ENCODE data around the gene PIEZO1.

PIEZO1 gene

DNA sequence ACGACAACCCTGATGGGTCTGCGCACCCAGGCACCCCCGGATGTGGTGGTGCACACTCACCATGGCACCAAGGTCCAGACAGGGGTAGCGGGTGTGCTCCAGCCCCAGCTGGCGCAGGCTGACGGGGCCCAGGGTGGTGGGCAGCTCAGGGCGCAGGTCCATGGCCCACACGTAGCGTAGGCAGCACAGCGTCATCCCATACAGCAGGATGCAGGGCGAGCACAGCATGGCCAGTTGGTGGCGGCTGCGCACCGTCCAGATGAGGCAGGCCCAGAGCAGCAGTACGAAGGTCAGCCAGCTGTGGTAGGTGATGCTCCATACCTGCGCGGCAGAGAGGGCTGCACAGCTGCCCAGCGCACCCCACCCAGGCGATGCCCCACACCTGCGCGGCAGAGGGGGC, 48.9 kb downstream of the PIEZO1 start:
- no peaks in the 10 kb centered on the region for H3K9me3 Mint-ChIP-seq
- H3K27ac Mint-ChIP-seq, result no peak overlapping the region
- no peaks in the 10 kb centered on the region for H3K27me3 Mint-ChIP-seq (ENCODE audit: low read depth)
- no peaks in the 10 kb centered on the region for H3K36me3 Mint-ChIP-seq (ENCODE audit: low read depth)
- H3K4me1 Mint-ChIP-seq, result peaks cover 4% of the 10 kb centered on the region
- TF ChIP-seq, protein P1, sequence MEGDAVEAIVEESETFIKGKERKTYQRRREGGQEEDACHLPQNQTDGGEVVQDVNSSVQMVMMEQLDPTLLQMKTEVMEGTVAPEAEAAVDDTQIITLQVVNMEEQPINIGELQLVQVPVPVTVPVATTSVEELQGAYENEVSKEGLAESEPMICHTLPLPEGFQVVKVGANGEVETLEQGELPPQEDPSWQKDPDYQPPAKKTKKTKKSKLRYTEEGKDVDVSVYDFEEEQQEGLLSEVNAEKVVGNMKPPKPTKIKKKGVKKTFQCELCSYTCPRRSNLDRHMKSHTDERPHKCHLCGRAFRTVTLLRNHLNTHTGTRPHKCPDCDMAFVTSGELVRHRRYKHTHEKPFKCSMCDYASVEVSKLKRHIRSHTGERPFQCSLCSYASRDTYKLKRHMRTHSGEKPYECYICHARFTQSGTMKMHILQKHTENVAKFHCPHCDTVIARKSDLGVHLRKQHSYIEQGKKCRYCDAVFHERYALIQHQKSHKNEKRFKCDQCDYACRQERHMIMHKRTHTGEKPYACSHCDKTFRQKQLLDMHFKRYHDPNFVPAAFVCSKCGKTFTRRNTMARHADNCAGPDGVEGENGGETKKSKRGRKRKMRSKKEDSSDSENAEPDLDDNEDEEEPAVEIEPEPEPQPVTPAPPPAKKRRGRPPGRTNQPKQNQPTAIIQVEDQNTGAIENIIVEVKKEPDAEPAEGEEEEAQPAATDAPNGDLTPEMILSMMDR (IDR thresholded peaks at IDR 0.05; ENCODE audit: unreplicated experiment in 3 of 3), result no peak
- no peak overlapping the region for H3K4me3 Mint-ChIP-seq

DNA sequence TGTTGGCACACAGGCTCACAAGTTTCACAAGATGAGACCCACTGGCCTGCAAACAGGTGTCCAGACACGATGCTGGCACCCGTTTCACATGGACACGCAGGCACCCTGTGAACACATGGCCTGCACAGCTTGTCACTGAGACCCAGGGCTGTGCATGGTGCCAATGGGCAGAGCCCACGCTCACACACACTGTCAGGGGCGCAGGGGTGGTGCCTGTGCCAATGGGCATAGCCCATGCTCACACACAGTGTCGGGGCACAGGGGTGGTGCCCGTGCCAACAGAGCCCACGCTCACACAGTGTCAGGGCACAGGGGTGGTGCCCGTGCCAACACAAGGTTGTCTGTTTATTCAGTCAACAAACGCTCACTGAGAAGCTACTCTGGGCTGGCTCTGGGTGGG, 49.4 kb downstream of the PIEZO1 start:
- Mint-ChIP-seq H3K27me3 (ENCODE audit: low read depth) (no peaks in the 10 kb centered on the region), H3K27ac (no peak overlapping the region), H3K36me3 (ENCODE audit: low read depth) (no peaks in the 10 kb centered on the region), H3K9me3 (no peaks in the 10 kb centered on the region), H3K4me3 (no peak overlapping the region), H3K4me1 (peaks cover 8% of the 10 kb centered on the region)
- TF ChIP-seq, protein P1 (IDR thresholded peaks at IDR 0.05; ENCODE audit: unreplicated experiment in 3 of 3), result no peak

DNA sequence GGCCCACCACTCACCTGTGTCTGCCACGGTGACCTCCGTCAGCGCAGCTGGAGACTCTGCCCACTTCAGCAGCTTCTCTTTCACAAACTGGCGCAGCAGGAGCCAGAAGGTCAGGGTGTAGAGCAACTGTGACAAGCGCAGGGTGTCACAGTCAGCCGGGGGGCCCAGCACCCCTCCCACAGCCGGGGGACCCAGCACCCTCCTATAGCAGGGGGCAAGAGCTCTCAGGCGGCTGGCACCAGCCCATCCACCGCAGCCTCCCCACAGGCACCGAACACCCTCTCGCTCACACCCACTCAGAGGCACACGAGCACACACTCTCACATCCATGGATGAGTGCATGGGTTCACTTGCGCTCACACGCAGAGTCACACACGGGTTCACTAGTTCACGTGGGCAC, 49.9 kb downstream of the PIEZO1 start:
- Mint-ChIP-seq H3K36me3 (ENCODE audit: low read depth) (no peaks in the 10 kb centered on the region), H3K27me3 (ENCODE audit: low read depth) (no peaks in the 10 kb centered on the region), H3K4me3 (no peak overlapping the region), H3K4me1 (peaks cover 10% of the 10 kb centered on the region), H3K27ac (no peak overlapping the region), H3K9me3 (no peaks in the 10 kb centered on the region)
- TF ChIP-seq, protein P1 (IDR thresholded peaks at IDR 0.05; ENCODE audit: unreplicated experiment in 3 of 3), result no peak

DNA sequence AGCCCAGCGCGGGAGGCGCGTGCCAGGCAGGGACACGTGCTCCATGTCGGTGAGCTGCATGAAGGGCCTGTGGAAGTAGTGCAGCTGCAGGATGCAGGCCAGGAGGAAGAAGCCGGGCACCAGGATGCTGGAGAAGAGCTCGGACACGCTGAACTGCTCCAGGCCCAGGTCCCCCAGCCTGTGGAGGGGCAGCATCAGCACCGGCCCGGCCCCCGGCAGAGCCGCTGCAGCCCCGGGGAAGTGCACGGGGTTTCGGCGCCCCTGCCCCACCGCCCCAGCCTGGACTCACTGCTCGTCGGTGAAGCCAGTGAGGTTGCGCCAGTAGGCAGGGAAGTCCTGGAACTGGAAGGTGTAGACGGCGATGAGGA, 50.7 kb downstream of the PIEZO1 start:
- Mint-ChIP-seq H3K4me1 (peaks cover 10% of the 10 kb centered on the region), H3K9me3 (no peaks in the 10 kb centered on the region), H3K27me3 (ENCODE audit: low read depth) (no peaks in the 10 kb centered on the region), H3K36me3 (ENCODE audit: low read depth) (no peaks in the 10 kb centered on the region), H3K4me3 (no peak overlapping the region), H3K27ac (no peak overlapping the region)
- TF ChIP-seq, protein P1 (IDR thresholded peaks at IDR 0.05; ENCODE audit: unreplicated experiment in 3 of 3), result no peak

DNA sequence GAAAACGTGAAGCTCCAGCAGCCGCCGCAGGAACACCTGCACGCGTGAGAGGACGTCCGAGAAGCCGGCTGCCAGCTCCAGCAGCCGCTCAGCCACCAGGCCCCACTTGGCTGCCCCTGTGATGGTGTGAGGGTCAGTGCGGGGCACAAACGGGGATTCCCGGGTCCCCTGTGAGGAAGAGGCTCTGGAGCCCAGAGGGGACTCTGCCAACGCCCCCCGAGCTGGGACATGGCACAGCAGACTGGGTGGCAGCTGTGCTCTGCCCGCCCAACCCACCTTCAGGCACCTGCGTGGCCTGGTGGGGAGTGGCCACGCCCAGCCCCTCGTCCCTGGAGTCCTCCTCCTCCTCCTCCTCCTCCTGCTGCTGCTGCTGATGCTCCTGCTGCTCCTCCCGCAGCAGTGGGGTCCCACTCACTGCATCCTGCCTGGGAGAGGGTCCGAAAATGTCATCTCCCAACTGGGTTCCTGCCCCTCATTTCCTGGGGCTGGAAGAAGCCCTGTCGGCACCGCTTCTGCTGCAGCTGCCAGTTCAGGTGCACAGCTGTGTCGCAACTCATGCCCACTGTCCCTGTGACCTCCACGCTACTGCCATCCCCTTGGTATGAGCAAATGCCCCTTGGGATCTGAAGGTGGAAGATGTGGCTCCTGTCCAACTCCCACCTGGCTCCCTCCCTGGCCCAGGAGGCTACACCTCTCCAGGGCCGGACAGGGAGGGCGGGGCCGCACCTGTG, 51.2 kb downstream of the PIEZO1 start:
- Mint-ChIP-seq H3K4me1 (peaks cover 10% of the 10 kb centered on the region), H3K36me3 (ENCODE audit: low read depth) (no peaks in the 10 kb centered on the region), H3K27ac (no peak overlapping the region), H3K9me3 (no peaks in the 10 kb centered on the region), H3K27me3 (ENCODE audit: low read depth) (no peaks in the 10 kb centered on the region), H3K4me3 (no peak overlapping the region)
- TF ChIP-seq, protein P1 (IDR thresholded peaks at IDR 0.05; ENCODE audit: unreplicated experiment in 3 of 3), result no peak

DNA sequence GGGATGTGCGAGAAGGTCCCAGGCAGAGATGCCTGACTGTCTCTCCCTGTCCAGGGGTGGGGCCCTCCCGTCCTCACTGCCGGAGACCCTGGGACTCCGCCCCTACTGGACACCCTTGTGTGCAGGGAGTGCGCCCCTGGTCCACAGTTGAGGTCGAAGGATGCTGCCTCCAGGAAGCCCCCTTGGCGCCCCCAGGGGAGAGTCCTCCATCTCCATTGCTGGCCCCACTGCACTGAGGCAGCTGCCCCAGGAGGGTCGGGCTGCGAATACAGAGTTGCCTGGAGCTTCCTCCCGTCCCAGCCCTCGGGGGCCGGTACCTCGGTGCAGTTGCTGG, 52.1 kb downstream of the PIEZO1 start:
- H3K4me1 Mint-ChIP-seq, result peaks cover 10% of the 10 kb centered on the region
- no peaks in the 10 kb centered on the region for H3K9me3 Mint-ChIP-seq
- TF ChIP-seq, protein P1 (IDR thresholded peaks at IDR 0.05; ENCODE audit: unreplicated experiment in 3 of 3), result no peak
- H3K36me3 Mint-ChIP-seq (ENCODE audit: low read depth), result no peaks in the 10 kb centered on the region
- no peak overlapping the region for H3K27ac Mint-ChIP-seq
- no peak overlapping the region for H3K4me3 Mint-ChIP-seq
- H3K27me3 Mint-ChIP-seq (ENCODE audit: low read depth), result no peaks in the 10 kb centered on the region

Data from nephron (organoid).